Measurements from ENCODE around the gene ARHGAP31.

- TF ChIP-seq ZNF274 (IDR thresholded peaks at IDR 0.05; ENCODE audit: low read depth, low read length) (no peak), SUZ12 (IDR thresholded peaks at IDR 0.05; ENCODE audit: extremely low read depth, insufficient read depth, insufficient read length) (no peak)
Observed at GRCh38 chr3:119350114-119350513, 55.9 kb downstream of the ARHGAP31 start.
